ENCODE measurements around the gene PTMA. TPM values are rescaled to one million over a fixed set of nuclear protein-coding genes. Genes with fewer than 3 reads are reported as not detected.

Gene PTMA
- total RNA-seq, 2 experiments from 2014 or later: 2,780 to 3,053 TPM

DNA sequence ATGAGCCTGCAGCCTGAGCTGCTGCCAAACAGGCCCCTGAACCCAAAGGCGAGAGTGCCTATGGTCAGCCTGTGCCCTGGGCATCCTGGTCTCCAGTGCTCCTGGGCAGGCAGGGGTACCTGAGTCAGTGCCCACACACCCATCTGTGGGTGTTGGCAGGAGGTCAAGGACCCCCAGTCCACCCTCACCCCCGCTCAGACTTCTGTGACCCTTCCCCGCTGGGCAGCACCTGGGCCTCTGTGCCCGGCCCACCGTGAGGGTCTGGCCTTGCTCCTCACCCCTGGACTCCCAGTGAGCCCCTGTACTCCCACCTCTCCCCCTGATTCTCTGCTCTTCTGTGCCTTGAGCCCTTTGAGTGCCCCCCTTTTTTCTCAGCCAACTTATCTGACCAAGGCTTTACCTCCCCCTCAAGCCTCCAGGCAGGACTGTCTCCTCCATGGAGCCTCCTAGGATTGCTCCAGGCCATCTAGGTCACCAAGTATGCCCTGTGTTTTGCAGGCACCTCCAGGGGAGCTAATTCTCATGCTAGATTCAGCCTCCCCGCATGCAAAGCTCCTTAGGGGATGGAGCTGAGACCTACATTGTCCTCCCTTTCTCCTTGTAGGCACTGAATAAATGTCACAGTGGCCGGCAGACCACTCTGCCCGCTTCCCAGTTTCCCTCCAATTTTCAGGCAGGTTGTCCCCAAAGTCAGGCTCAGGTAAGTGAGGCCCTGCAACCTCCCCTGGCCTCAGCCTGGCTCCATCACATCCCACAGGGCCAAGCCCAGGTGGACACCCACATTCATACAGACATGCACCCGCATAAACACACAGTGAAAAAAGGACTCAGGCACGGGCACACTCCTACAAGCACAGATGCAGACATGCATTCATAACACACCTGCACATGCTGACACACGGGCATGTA is 21.9 kb upstream of the PTMA start:
- no peak for DNase-seq (ENCODE audit: low spot score)
- H4K20me1 ChIP-seq (ENCODE audit: insufficient read depth, low read length): no peaks in the 10 kb centered on the region
- intact Hi-C loops (cut with micrococcal nuclease; ENCODE audit: unreplicated experiment): loop anchor here (1.0 to 2.0 kb wide), 2 partner anchors 22 to 28 kb away; partner anchors contain the start of gene PTMA
- no TSS peak for BruUV-seq (replicated peaks)
- H3K9me2 ChIP-seq (ENCODE audit: insufficient read depth, low read length): no peaks in the 10 kb centered on the region
- peak overlapping the region; percentile 68 for H3K4me3 ChIP-seq (ENCODE audit: low read depth, low read length, poor library complexity, severe bottlenecking)
- TF ChIP-seq EZH2phosphoT487 (IDR thresholded peaks at IDR 0.05; ENCODE audit: borderline replicate concordance, low read depth, low read length): no peak
- TF ChIP-seq, protein P1, sequence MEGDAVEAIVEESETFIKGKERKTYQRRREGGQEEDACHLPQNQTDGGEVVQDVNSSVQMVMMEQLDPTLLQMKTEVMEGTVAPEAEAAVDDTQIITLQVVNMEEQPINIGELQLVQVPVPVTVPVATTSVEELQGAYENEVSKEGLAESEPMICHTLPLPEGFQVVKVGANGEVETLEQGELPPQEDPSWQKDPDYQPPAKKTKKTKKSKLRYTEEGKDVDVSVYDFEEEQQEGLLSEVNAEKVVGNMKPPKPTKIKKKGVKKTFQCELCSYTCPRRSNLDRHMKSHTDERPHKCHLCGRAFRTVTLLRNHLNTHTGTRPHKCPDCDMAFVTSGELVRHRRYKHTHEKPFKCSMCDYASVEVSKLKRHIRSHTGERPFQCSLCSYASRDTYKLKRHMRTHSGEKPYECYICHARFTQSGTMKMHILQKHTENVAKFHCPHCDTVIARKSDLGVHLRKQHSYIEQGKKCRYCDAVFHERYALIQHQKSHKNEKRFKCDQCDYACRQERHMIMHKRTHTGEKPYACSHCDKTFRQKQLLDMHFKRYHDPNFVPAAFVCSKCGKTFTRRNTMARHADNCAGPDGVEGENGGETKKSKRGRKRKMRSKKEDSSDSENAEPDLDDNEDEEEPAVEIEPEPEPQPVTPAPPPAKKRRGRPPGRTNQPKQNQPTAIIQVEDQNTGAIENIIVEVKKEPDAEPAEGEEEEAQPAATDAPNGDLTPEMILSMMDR (conservative IDR thresholded peaks at IDR 0.05; ENCODE audit: low read length): no peak
- POLR2A ChIA-PET: interaction anchor here (0.7 to 9.2 kb wide), 9 partner anchors 12 to 519 kb away, joined by 3 to 102 read pairs (median 5); no protein-coding TSS in a partner anchor
- H2AFZ ChIP-seq (ENCODE audit: low read length): peak overlapping the region; percentile 60; the same call in 1 of the 2 replicates
- peak overlapping the region; percentile 71 for H3K27ac ChIP-seq (ENCODE audit: low read depth, low read length, poor library complexity, severe bottlenecking)
- peaks cover 86% of the 10 kb centered on the region for H3K4me1 ChIP-seq (ENCODE audit: insufficient read depth, low read length, poor library complexity, severe bottlenecking)
- H3K9me3 ChIP-seq (ENCODE audit: low read length): no peaks in the 10 kb centered on the region
- H3K4me2 ChIP-seq (ENCODE audit: low read length): peak overlapping the region; percentile 76
- no peaks in the 10 kb centered on the region for H3K79me2 ChIP-seq (ENCODE audit: insufficient read depth, low read depth, low read length)
- CTCF ChIA-PET (ENCODE audit: unreplicated experiment): interaction anchor here (0.6 to 1.9 kb wide), 9 partner anchors 11 to 75 kb away, joined by 3 to 10 read pairs (median 3); no protein-coding TSS in a partner anchor
- H3K36me3 ChIP-seq (ENCODE audit: insufficient read depth, low read length): no peaks in the 10 kb centered on the region

- peaks cover 79% of the 10 kb centered on the region for H3K4me1 ChIP-seq (ENCODE audit: insufficient read depth, low read length, poor library complexity, severe bottlenecking)
- H3K4me3 ChIP-seq (ENCODE audit: low read depth, low read length, poor library complexity, severe bottlenecking): peak overlapping the region; percentile 68
- peak overlapping the region; percentile 71 for H3K27ac ChIP-seq (ENCODE audit: low read depth, low read length, poor library complexity, severe bottlenecking)
- no peaks in the 10 kb centered on the region for H3K9me3 ChIP-seq (ENCODE audit: low read length)
- H3K9me2 ChIP-seq (ENCODE audit: insufficient read depth, low read length): no peaks in the 10 kb centered on the region
- ChIA-PET CTCF (ENCODE audit: unreplicated experiment) (interaction anchor here (0.6 to 1.5 kb wide), 12 partner anchors 10 to 1642 kb away, joined by 3 to 5 read pairs (median 4); no protein-coding TSS in a partner anchor), POLR2A (interaction anchor here (0.6 to 9.2 kb wide), 10 partner anchors 11 to 1826 kb away, joined by 3 to 102 read pairs (median 4); no protein-coding TSS in a partner anchor)
- H4K20me1 ChIP-seq (ENCODE audit: insufficient read depth, low read length): no peaks in the 10 kb centered on the region
- DNase-seq (ENCODE audit: low spot score): peak; percentile 92
- H2AFZ ChIP-seq (ENCODE audit: low read length): peak overlapping the region; percentile 60; the same call in 1 of the 2 replicates
- intact Hi-C loops (cut with micrococcal nuclease; ENCODE audit: unreplicated experiment): loop anchor here (1.0 to 2.0 kb wide), 2 partner anchors 21 to 28 kb away; partner anchors contain the start of gene PTMA
- H3K4me2 ChIP-seq (ENCODE audit: low read length): peak overlapping the region; percentile 76
- no peaks in the 10 kb centered on the region for H3K36me3 ChIP-seq (ENCODE audit: insufficient read depth, low read length)
- no peaks in the 10 kb centered on the region for H3K79me2 ChIP-seq (ENCODE audit: insufficient read depth, low read depth, low read length)
- TSS peak; percentile 61 for BruUV-seq (replicated peaks)
- TF ChIP-seq, protein P1 (conservative IDR thresholded peaks at IDR 0.05; ENCODE audit: low read length): peak; percentile 86
- TF ChIP-seq EZH2phosphoT487 (IDR thresholded peaks at IDR 0.05; ENCODE audit: borderline replicate concordance, low read depth, low read length): no peak
Measured at GRCh38 chr2:231687133-231687852, 21.0 kb upstream of the PTMA start.
